B cell (primary cell): ENCODE data around the gene RPS14.

Experiments used
- CTCF ChIP-seq: fragments of 200-600 bp; IDR thresholded peaks from one replicate; pipeline ENCODE4 v1.8.0; 2022; ENCODE audit warnings: antibody characterized with exemption, mild to moderate bottlenecking
- EZH2 ChIP-seq: IDR thresholded peaks from 2 replicates; pipeline ENCODE4 v1.6.1; 2012; ENCODE audit warnings: borderline replicate concordance, low read depth, mild to moderate bottlenecking, moderate library complexity, low read length; ENCODE audit not compliant: insufficient read depth, poor library complexity, severe bottlenecking

GRCh38 chr5:150486402-150487198 is 37.1 kb upstream of the RPS14 start:
- TF ChIP-seq CTCF (no peak), EZH2 (no peak)
